ENCODE measurements around the gene ZNF280B.
"Not testable (repeated sequence)": the region's sequence is repeated elsewhere in the genome, so short reads cannot be mapped to it uniquely, and the experiment has no call there.

ZNF280B gene

DNA sequence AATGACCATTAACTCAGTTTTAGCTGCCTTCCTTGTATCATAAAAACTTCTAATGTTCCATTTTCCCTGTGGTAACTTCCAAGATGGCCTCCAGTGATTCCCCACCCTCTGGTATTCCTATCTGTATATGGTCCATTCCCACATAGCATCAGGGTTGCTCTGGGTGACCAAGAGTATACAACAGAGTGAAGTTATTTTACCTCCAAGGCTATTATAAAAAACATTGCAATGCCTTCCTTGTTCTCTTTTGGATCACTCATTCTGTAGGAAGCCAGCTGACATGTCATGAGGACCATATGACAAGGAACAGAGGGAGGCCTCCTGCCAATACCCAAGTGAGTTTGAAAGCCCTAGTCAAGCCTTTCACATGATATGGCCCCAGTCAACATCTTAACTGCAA is 30.1 kb downstream of the ZNF280B start:
- in situ Hi-C loops (cut with MboI; ENCODE audit: low sequenced_read_pairs, unreplicated experiment): no loop called here
- TF ChIP-seq, protein P1, sequence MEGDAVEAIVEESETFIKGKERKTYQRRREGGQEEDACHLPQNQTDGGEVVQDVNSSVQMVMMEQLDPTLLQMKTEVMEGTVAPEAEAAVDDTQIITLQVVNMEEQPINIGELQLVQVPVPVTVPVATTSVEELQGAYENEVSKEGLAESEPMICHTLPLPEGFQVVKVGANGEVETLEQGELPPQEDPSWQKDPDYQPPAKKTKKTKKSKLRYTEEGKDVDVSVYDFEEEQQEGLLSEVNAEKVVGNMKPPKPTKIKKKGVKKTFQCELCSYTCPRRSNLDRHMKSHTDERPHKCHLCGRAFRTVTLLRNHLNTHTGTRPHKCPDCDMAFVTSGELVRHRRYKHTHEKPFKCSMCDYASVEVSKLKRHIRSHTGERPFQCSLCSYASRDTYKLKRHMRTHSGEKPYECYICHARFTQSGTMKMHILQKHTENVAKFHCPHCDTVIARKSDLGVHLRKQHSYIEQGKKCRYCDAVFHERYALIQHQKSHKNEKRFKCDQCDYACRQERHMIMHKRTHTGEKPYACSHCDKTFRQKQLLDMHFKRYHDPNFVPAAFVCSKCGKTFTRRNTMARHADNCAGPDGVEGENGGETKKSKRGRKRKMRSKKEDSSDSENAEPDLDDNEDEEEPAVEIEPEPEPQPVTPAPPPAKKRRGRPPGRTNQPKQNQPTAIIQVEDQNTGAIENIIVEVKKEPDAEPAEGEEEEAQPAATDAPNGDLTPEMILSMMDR (IDR thresholded peaks at IDR 0.05; ENCODE audit: borderline replicate concordance, control extremely low read depth, extremely low read depth, insufficient read depth, missing control alignments): no peak
- no peak for DNase-seq (ENCODE audit: low spot score)

DNA sequence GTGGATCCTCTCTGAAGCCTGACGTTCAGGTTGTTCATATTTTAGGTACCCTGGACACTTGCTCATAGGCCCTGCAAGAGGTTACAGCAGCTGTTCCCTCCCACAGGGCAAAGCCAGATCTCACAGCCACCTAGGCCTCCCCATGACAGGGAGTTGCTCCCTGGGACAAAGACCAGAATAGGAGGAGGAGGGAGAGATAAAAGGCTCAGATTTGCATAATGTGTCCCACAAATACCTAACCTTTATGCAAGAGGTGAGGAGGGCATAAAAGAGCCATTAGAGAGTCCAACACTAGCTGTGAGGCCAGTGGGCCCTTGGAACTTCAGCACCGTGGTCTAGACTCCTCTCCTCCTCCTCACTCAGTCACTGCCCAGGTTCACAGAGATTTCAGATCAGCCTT is 33.8 kb downstream of the ZNF280B start:
- TF ChIP-seq, protein P1 (IDR thresholded peaks at IDR 0.05; ENCODE audit: borderline replicate concordance, control extremely low read depth, extremely low read depth, insufficient read depth, missing control alignments): no peak
- no peak for DNase-seq (ENCODE audit: low spot score)
- in situ Hi-C loops (cut with MboI; ENCODE audit: low sequenced_read_pairs, unreplicated experiment): no loop called here

DNA sequence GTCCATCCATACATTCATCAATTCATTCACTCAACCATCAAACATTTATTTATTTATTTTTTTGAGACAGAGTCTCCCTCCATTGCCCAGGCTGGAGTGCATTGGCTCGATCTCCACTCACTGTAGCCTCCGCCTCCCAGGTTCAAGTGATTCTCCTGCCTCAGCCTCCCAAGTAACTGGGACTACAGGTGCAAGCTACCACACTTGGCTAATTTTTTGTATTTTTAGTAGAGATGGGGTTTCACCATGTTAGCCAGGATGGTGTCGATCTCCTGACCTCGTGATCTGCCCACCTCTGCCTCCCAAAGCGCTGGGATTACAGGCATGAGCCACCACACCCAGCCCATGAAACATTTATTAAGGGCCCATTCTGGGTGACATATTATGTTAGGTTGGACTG is 37.4 kb downstream of the ZNF280B start:
- DNase-seq (ENCODE audit: low spot score); in situ Hi-C loops (cut with MboI; ENCODE audit: low sequenced_read_pairs, unreplicated experiment): not testable (repeated sequence)

DNA sequence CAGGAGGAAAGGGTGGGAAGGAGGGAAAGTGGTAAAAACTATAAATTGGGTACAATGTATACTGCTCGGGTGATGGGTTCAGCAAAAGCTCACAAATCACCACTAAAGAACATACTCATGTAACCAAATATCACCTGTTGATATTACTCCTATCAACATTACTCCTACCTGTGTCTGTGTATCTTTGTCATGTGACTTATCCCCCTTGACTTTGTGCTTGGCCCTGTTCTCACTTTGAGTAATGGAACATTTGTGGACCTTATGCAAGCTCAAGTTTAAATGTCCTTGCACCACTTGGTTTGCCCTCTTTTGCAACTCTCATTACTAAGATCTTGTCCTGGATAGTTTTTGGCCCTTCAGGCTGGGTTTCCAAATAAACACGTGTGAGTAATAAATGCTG is 39.0 kb downstream of the ZNF280B start:
- in situ Hi-C loops (cut with MboI; ENCODE audit: low sequenced_read_pairs, unreplicated experiment): no loop called here
- no peak for DNase-seq (ENCODE audit: low spot score)
- TF ChIP-seq, protein P1 (IDR thresholded peaks at IDR 0.05; ENCODE audit: borderline replicate concordance, control extremely low read depth, extremely low read depth, insufficient read depth, missing control alignments): no peak

DNA sequence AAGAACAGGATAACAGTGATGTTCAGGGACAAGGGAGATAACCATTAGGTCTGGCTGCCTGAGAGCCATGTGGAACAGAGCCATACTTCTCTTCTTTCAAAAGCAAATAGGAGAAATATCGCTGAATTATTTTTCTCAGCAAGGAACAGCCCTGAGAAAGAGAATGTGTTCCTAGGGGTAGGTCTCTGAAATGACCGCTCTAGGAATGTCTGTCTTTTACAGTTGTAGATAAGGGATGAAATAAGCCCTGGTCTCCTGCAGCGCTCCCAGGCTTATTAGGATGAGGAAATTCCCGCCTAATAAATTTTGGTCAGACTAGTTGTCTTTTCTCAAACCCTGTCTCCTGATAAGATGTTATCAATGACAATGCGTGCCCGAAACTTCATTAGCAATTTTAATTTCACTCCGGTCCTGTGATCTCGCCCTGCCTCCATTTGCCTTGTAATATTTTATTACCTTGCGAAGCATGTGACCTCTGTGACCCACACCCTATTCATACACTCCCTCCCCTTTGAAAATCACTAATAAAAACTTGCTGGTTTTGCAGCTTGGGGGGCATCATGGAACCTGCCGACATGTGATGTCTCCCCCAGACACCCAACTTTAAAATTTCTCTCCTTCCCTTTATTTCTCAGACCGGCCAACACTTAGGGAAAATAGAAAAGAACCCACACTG is 39.6 kb downstream of the ZNF280B start:
- in situ Hi-C loops (cut with MboI; ENCODE audit: low sequenced_read_pairs, unreplicated experiment); DNase-seq (ENCODE audit: low spot score): not testable (repeated sequence)

DNA sequence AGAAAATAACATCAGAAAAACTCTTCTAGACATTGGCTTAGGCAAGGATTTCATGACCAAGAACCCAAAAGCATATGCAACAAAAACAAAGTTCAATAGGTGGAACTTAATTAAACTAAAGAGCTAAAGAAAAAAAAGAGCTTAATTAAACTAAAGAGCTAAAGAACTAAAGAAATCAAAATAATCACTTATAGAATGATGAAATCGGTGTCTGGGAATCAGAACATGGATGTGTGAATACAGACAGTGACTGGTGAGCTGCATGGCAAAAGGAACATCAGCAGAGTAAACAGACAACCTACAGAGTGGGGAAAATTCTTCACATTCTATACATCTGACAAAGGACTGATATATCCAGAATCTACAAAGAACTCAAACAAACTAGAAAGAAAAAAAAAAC is 41.4 kb downstream of the ZNF280B start:
- TF ChIP-seq, protein P1 (IDR thresholded peaks at IDR 0.05; ENCODE audit: borderline replicate concordance, control extremely low read depth, extremely low read depth, insufficient read depth, missing control alignments): no peak
- DNase-seq (ENCODE audit: low spot score): no peak
- in situ Hi-C loops (cut with MboI; ENCODE audit: low sequenced_read_pairs, unreplicated experiment): no loop called here

DNA sequence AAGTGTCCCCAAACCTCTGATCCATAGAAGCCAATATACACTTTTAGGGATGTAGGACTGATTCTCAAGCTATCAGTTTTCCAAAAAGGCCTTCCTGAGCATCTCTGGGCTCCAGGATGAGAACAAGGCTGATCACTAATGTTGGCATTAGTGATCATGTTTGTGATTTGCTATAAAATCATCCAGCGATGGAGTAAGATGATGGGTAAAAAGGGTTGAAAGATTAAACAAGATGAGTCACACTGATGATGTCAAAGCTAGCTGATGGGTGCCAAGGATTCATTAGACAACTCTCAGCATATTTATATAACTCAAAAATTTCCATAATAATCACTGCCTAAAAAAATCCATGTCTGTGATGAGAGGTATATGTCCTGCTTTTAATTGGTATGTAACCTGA is 42.8 kb downstream of the ZNF280B start:
- TF ChIP-seq, protein P1 (IDR thresholded peaks at IDR 0.05; ENCODE audit: borderline replicate concordance, control extremely low read depth, extremely low read depth, insufficient read depth, missing control alignments): no peak
- DNase-seq (ENCODE audit: low spot score): no peak
- in situ Hi-C loops (cut with MboI; ENCODE audit: low sequenced_read_pairs, unreplicated experiment): no loop called here

DNA sequence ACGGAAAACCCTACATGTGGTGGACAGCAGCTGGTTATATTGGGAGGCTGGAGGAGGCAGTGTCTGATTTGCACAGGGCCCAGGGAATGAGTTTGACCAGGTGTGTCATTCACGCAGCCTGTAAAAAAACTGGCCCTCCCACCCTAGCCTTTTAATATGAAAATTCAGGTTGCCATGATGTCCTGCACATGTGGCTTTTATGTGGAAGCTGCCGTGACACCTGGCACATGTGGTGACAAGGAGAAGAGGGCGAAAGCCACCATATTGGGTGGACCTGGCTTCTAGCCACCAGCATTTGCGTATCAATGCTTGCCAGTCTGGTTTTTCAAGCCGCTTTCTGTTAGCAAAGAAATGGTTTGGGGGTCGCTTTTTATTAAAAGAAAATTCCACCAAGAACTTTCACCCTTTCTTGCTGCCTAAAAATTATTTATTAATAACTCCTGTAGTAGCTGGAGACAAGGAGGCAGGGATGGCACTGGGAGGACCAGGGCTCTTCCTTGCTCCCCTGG is 43.4 kb downstream of the ZNF280B start:
- TF ChIP-seq, protein P1 (IDR thresholded peaks at IDR 0.05; ENCODE audit: borderline replicate concordance, control extremely low read depth, extremely low read depth, insufficient read depth, missing control alignments): no peak
- in situ Hi-C loops (cut with MboI; ENCODE audit: low sequenced_read_pairs, unreplicated experiment): no loop called here

More for the DNA sequence above, 43.4 kb downstream of the ZNF280B start:
- DNase-seq (ENCODE audit: low spot score): no peak

Data from GM13976 (cell line).